ENCODE measurements around the gene TLCD1.

TLCD1 gene

GRCh38 chr17:28688481-28688880 lies 37.6 kb downstream of the TLCD1 start:
- H3K36me3 ChIP-seq (ENCODE audit: insufficient read depth, low read length), result peaks cover 77% of the 10 kb centered on the region
- TF ChIP-seq CTCF (conservative IDR thresholded peaks at IDR 0.05; ENCODE audit: low read length), result no peak
- TF ChIP-seq EZH2phosphoT487 (IDR thresholded peaks at IDR 0.05; ENCODE audit: borderline replicate concordance), result no peak
- no peaks in the 10 kb centered on the region for H3K79me2 ChIP-seq (ENCODE audit: insufficient read depth, low read length)
- H2AFZ ChIP-seq (ENCODE audit: low read length), result no peak overlapping the region
- no peaks in the 10 kb centered on the region for H4K20me1 ChIP-seq (ENCODE audit: insufficient read depth, low read length, poor library complexity, severe bottlenecking)
- H3K9ac ChIP-seq (ENCODE audit: low read depth, low read length, poor library complexity, severe bottlenecking), result no peak overlapping the region
- no peaks in the 10 kb centered on the region for H3F3A ChIP-seq (ENCODE audit: low read depth)
- H3K9me2 ChIP-seq (replicated peaks; ENCODE audit: low read depth, low read length), result no peaks in the 10 kb centered on the region
- no peak overlapping the region for H3K4me3 ChIP-seq (ENCODE audit: low read length, poor library complexity, severe bottlenecking)
- no peaks in the 10 kb centered on the region for H3K9me3 ChIP-seq (ENCODE audit: insufficient read depth, low read depth, low read length)
- no peak overlapping the region for H3K4me2 ChIP-seq (ENCODE audit: low read depth, low read length, poor library complexity, severe bottlenecking)
- no peaks in the 10 kb centered on the region for H3K27me3 ChIP-seq (ENCODE audit: insufficient read depth, low read length, poor library complexity, severe bottlenecking)
- no peaks in the 10 kb centered on the region for H3K4me1 ChIP-seq (ENCODE audit: insufficient read depth, low read length, poor library complexity, severe bottlenecking)

- no peak overlapping the region for H3K4me3 ChIP-seq (ENCODE audit: low read length, poor library complexity, severe bottlenecking)
- H3K9ac ChIP-seq (ENCODE audit: low read depth, low read length, poor library complexity, severe bottlenecking), result no peak overlapping the region
- H3K9me2 ChIP-seq (replicated peaks; ENCODE audit: low read depth, low read length), result no peaks in the 10 kb centered on the region
- H2AFZ ChIP-seq (ENCODE audit: low read length), result no peak overlapping the region
- H3K4me1 ChIP-seq (ENCODE audit: insufficient read depth, low read length, poor library complexity, severe bottlenecking), result no peaks in the 10 kb centered on the region
- H3K79me2 ChIP-seq (ENCODE audit: insufficient read depth, low read length), result no peaks in the 10 kb centered on the region
- no peaks in the 10 kb centered on the region for H3F3A ChIP-seq (ENCODE audit: low read depth)
- H3K27me3 ChIP-seq (ENCODE audit: insufficient read depth, low read length, poor library complexity, severe bottlenecking), result no peaks in the 10 kb centered on the region
- TF ChIP-seq EZH2phosphoT487 (IDR thresholded peaks at IDR 0.05; ENCODE audit: borderline replicate concordance) (no peak), CTCF (conservative IDR thresholded peaks at IDR 0.05; ENCODE audit: low read length) (no peak)
- H3K9me3 ChIP-seq (ENCODE audit: insufficient read depth, low read depth, low read length), result no peaks in the 10 kb centered on the region
- H4K20me1 ChIP-seq (ENCODE audit: insufficient read depth, low read length, poor library complexity, severe bottlenecking), result no peaks in the 10 kb centered on the region
- no peak overlapping the region for H3K4me2 ChIP-seq (ENCODE audit: low read depth, low read length, poor library complexity, severe bottlenecking)
- peaks cover 95% of the 10 kb centered on the region for H3K36me3 ChIP-seq (ENCODE audit: insufficient read depth, low read length)
Observed at GRCh38 chr17:28686296-28686695, 39.7 kb downstream of the TLCD1 start.

- no peaks in the 10 kb centered on the region for H4K20me1 ChIP-seq (ENCODE audit: insufficient read depth, low read length, poor library complexity, severe bottlenecking)
- peaks cover 93% of the 10 kb centered on the region for H3K36me3 ChIP-seq (ENCODE audit: insufficient read depth, low read length)
- no peak overlapping the region for H3K9ac ChIP-seq (ENCODE audit: low read depth, low read length, poor library complexity, severe bottlenecking)
- no peak overlapping the region for H3K4me3 ChIP-seq (ENCODE audit: low read length, poor library complexity, severe bottlenecking)
- H3K27me3 ChIP-seq (ENCODE audit: insufficient read depth, low read length, poor library complexity, severe bottlenecking), result no peaks in the 10 kb centered on the region
- H3K4me2 ChIP-seq (ENCODE audit: low read depth, low read length, poor library complexity, severe bottlenecking), result no peak overlapping the region
- no peaks in the 10 kb centered on the region for H3K9me3 ChIP-seq (ENCODE audit: insufficient read depth, low read depth, low read length)
- no peak for TF ChIP-seq EZH2phosphoT487 (IDR thresholded peaks at IDR 0.05; ENCODE audit: borderline replicate concordance)
- no peak for TF ChIP-seq CTCF (conservative IDR thresholded peaks at IDR 0.05; ENCODE audit: low read length)
- H3F3A ChIP-seq (ENCODE audit: low read depth), result no peaks in the 10 kb centered on the region
- no peak overlapping the region for H2AFZ ChIP-seq (ENCODE audit: low read length)
- no peaks in the 10 kb centered on the region for H3K4me1 ChIP-seq (ENCODE audit: insufficient read depth, low read length, poor library complexity, severe bottlenecking)
- H3K9me2 ChIP-seq (replicated peaks; ENCODE audit: low read depth, low read length), result no peaks in the 10 kb centered on the region
- no peaks in the 10 kb centered on the region for H3K79me2 ChIP-seq (ENCODE audit: insufficient read depth, low read length)
Observed at GRCh38 chr17:28685366-28685765, 40.7 kb downstream of the TLCD1 start.

All from Loucy (cell line).